Heart right ventricle (tissue), 16 donors: ENCODE measurements around the gene LDLRAD4. TPM values are rescaled to one million over a fixed set of nuclear protein-coding genes. Genes with fewer than 3 reads are reported as not detected.

Experiments
- ATAC-seq, 8 donors: fragments of 200-7000 bp; cut with Tn5 transposase; one replicate each; pipeline ENCODE4 v1.9.1; 2020; ENCODE audit warnings: mild to moderate bottlenecking in 8 of 8, moderate library complexity in 8 of 8, moderate number of reproducible peaks in 1 of 8
- DNase-seq, 2 donors: peaks; one replicate each; pipeline ENCODE4 v3.0.0-alpha.2; 2020
- H3K27ac ChIP-seq, 10 donors: fragments of 200-600 bp; sonication (generic) in 2 of 10; one replicate each; pipeline versions ENCODE4 v1.5.0 to v1.8.0; 2020 to 2022; ENCODE audit warnings: mild to moderate bottlenecking in 3 of 10
- H3K27me3 ChIP-seq, 7 donors: fragments of 200-600 bp; one replicate each; pipeline ENCODE4 v1.8.0; 2021 to 2022; ENCODE audit warnings: mild to moderate bottlenecking in 2 of 7
- H3K36me3 ChIP-seq, 9 donors: fragments of 200-600 bp; sonication (generic) in 1 of 9; one replicate each; pipeline versions ENCODE4 v1.5.0 to v1.8.0; 2020 to 2022; ENCODE audit warnings: mild to moderate bottlenecking in 2 of 9
- H3K4me1 ChIP-seq, 9 donors: fragments of 200-600 bp; sonication (generic) in 1 of 9; one replicate each; pipeline versions ENCODE4 v1.5.0 to v1.8.0; 2020 to 2022; ENCODE audit warnings: mild to moderate bottlenecking in 4 of 9
- H3K4me3 ChIP-seq, 10 donors: fragments of 200-600 bp; sonication (generic) in 2 of 10; one replicate each; pipeline versions ENCODE4 v1.5.0 to v1.8.0; 2020 to 2022; ENCODE audit warnings: mild to moderate bottlenecking in 7 of 10, moderate library complexity in 2 of 10
- H3K9me3 ChIP-seq, 11 donors: fragments of 200-600 bp in 10 of 11; sonication (generic) in 2 of 11; one replicate each; pipeline versions ENCODE4 v1.5.0 to v1.8.0; 2013 to 2022; ENCODE audit warnings: mild to moderate bottlenecking in 2 of 11, control low read depth in 1 of 11, moderate library complexity in 1 of 11
- CTCF ChIP-seq, 9 donors: fragments of 200-600 bp; sonication (generic) in 2 of 9; IDR thresholded peaks; one replicate each; pipeline versions ENCODE4 v1.5.0 to v1.8.0; 2021 to 2022; ENCODE audit warnings: antibody characterized with exemption in 9 of 9, mild to moderate bottlenecking in 5 of 9, moderate library complexity in 1 of 9
- WGBS, 2 donors: extraction: QIAGEN DNeasy Blood & Tissue Kit; methylation state at CpG; one replicate each; pipeline ENCODE4 v1.1.7; 2013; ENCODE audit warnings: inconsistent platforms in 1 of 2; 5-methylcytosine and 5-hydroxymethylcytosine counted together
- intact Hi-C, 10 donors: fragments of 100-400 bp; cut with DNase I; formaldehyde crosslinking; loops; one replicate each; pipeline versions ENCODE4 v1.11.1 to v1.14.2; 2022
- polyA plus RNA-seq, 2 donors: library from polyadenylated mRNA; stranded (reverse); fragments of 200-250 nt; gene quantifications; one replicate each; pipeline ENCODE4 v1.2.3, GENCODE V29; 2013
- total RNA-seq, 10 donors: library from RNA; stranded (reverse); fragmentation: NEBNext Ultra II Directional in 3 of 10; extraction: Animal tissue kit (Norgen Biotek cat#: 25700) in 3 of 10; gene quantifications; one replicate each; pipeline versions ENCODE4 v1.2.1 to v1.2.4, GENCODE V29; 2021 to 2023
- donor health status: Arrhythmogenic right ventricular cardiomyopathy.
- donor health status: ischemic (EF 13 %, LVEDD 7.1; RV severe dilation, severe dysfunction).
- donor health status: healthy with polysubstance abuse.
- donor health status: DM: no; HTN: yes; CAD: no.
- donor health status: DM: no; HTN: no; CAD: no.
- donor health status: ischemic (EF 25% LVEDD 6.9; RV normal size, moderate dysfunction).
- donor health status: ischemic (EF 25% LVEDD 5.7; RV mildly dilated, moderate dysfunction).
- donor health status: healthy.
- donor health status: DM: yes; HTN: yes; CAD: no.
- donor health status: Ischemic cardiomyopathy.
- donor health status: ischemic (EF 35%, LVEDD 5.7; RV mildly dilated, moderate dysfunction).
- donor health status: nonischemic (EF 11% LVEDD 7.7; RV severe dilation, severe dysfunction).
- donor health status: DM: yes; HTN: yes; CAD: no.
- donor health status: PGD.
- donor health status: ischemic (EF 29% LVEDD 5.4; RV normal size, mild dysfunction).
- donor health status: nonischemic (EF 23%, LVEDD 6.1; RV moderate dilation, normal function).

Gene LDLRAD4
- total and polyA plus RNA-seq, 12 donors, result 5.4 to 74.6 (median 34.6) TPM

DNA sequence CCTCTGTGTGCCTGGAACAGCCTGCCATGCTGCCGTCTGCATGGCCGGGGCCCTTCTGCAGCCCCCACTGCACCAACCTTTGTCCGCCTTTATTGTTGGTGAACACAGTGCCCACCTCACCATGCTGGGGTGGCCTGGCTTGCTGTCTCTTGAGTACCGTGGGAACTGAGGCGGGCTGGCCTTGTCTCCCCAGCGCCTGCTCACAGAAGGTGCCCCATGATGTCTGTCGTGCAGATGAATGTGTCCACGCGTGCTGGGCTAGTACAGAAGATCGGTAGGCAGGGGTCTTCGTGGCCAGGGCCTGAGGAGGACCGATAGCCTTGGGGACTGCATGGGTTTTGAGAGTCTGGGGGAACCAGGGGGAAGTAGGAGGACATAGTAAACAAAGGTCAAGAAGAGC lies 242.4 kb downstream of the LDLRAD4 start:
- no peak overlapping the region for H3K4me3 ChIP-seq
- H3K27ac ChIP-seq, result no peak overlapping the region
- intact Hi-C loops, result loop anchor here in 1 of 10 donors (1.0 kb wide), 1 partner anchor 38 kb away; no protein-coding TSS in a partner anchor
- peaks cover 0 to 5% (median 0%) of the 10 kb centered on the region in 11 donors for H3K9me3 ChIP-seq
- DNase-seq, result no peak
- no peaks in the 10 kb centered on the region for H3K27me3 ChIP-seq
- no peaks in the 10 kb centered on the region for H3K36me3 ChIP-seq
- 93 to 97% methylated on average over 12 of the region's 12 CpGs for WGBS, 2 donors
- no peak for ATAC-seq
- peaks cover 3 to 51% (median 41%) of the 10 kb centered on the region in 9 donors for H3K4me1 ChIP-seq
- TF ChIP-seq CTCF (IDR thresholded peaks at IDR 0.05), result no peak

- no peak for TF ChIP-seq CTCF (IDR thresholded peaks at IDR 0.05)
- Histone ChIP-seq H3K4me1 (peaks cover 0 to 49% (median 41%) of the 10 kb centered on the region in 9 donors), H3K27me3 (no peaks in the 10 kb centered on the region), H3K4me3 (no peak overlapping the region), H3K36me3 (no peaks in the 10 kb centered on the region), H3K27ac (no peak overlapping the region), H3K9me3 (peaks cover 0 to 5% (median 0%) of the 10 kb centered on the region in 11 donors)
- intact Hi-C loops, result loop anchor here in 1 of 10 donors (1.0 kb wide), 1 partner anchor 38 kb away; no protein-coding TSS in a partner anchor
- no peak for ATAC-seq
- 96 to 97% methylated on average over 5 of the region's 5 CpGs for WGBS, 2 donors
- DNase-seq, result no peak
Observed at GRCh38 chr18:13461469-13461868, 242.9 kb downstream of the LDLRAD4 start.

DNA sequence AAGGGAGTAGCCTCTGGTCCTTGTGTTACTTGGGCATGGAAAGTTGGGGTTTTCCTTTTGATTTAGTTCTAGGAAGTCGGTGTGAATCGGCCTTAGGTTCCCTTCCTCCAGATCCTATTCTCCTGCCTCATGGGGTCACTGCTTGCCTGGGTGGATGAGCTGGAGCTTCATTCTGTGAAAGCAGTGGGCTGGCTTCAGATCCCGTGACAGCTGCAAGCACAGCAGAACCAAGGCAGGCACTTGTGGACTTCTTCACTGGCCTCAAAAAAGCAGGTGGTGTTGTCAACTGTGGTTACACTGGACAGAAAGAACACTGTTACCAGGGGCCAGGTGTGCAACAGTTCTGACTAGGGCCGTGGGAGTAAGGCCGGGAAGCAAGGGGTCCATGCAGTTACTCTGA lies 243.4 kb downstream of the LDLRAD4 start:
- ATAC-seq (no peak), DNase-seq (no peak)
- no peak overlapping the region for H3K4me3 ChIP-seq
- intact Hi-C loops, result loop anchor here in 1 of 10 donors (1.0 kb wide), 1 partner anchor 39 kb away; no protein-coding TSS in a partner anchor
- peaks cover 0 to 7% (median 0%) of the 10 kb centered on the region in 11 donors for H3K9me3 ChIP-seq
- 84 to 89% methylated on average over 5 of the region's 5 CpGs for WGBS, 2 donors
- H3K36me3 ChIP-seq, result no peaks in the 10 kb centered on the region
- peaks cover 0 to 49% (median 41%) of the 10 kb centered on the region in 9 donors for H3K4me1 ChIP-seq
- no peak for TF ChIP-seq CTCF (IDR thresholded peaks at IDR 0.05)
- H3K27me3 ChIP-seq, result no peaks in the 10 kb centered on the region
- H3K27ac ChIP-seq, result no peak overlapping the region

GRCh38 chr18:13462686-13463085 lies 244.1 kb downstream of the LDLRAD4 start:
- TF ChIP-seq CTCF (IDR thresholded peaks at IDR 0.05), result no peak
- no peak for ATAC-seq
- no peak overlapping the region for H3K27ac ChIP-seq
- 92 to 95% methylated on average over 11 of the region's 11 CpGs for WGBS, 2 donors
- DNase-seq, result no peak
- peaks cover 0 to 9% (median 0%) of the 10 kb centered on the region in 11 donors for H3K9me3 ChIP-seq
- no peaks in the 10 kb centered on the region for H3K27me3 ChIP-seq
- intact Hi-C loops, result no loop called here
- H3K36me3 ChIP-seq, result no peaks in the 10 kb centered on the region
- peaks cover 0 to 49% (median 42%) of the 10 kb centered on the region in 9 donors for H3K4me1 ChIP-seq
- no peak overlapping the region for H3K4me3 ChIP-seq
